Stimulated activated CD4-positive, alpha-beta T cell treated with anti-CD3 and anti-CD28 coated beads, Interleukin-15, amount 100 ng/mL, for 1 hour (primary cell): ENCODE results near the gene ENPP6.

Experiments
- DNase-seq, 2 donors: peaks; one replicate each; pipeline ENCODE4 v3.0.0-alpha.2; 2020; ENCODE audit warnings: low read depth in 1 of 2, low spot score in 1 of 2

ENPP6 gene

DNA sequence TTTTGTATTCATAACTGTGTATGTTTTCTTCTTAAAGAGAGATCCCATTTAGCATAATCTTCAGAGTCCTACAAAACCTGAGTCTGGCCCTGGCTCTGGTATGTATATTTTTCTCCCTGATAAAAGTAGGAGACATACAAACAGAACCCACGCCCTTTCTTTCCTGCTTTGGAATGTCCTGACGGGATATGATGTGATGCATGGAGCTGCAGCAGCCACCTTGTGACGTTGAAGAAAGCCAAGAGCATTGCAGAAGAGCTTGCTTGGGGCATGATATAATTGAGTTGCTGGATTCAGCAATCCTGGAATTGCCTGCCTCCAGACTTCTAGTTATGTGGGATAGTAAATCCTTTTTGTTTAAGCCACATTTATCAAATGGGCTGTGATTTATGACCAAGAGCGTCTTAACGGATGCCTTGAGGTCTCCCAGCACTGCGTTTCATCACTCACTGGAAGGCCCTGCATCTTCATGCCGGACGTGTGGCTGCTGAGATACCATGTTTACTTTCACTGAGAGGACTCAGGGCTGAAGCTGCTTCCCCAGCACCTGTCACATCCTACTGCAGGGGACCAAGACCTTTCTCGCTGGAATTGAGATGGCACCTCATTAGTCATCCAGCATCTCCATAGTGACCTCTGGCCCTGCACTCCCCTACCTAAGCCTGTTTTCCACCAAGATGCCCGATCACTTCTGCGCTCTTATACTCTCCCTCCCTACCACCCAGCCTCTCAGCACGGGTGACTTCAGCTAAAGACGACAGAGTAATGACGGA lies 107.0 kb downstream of the ENPP6 start:
- DNase-seq: no peak

DNA sequence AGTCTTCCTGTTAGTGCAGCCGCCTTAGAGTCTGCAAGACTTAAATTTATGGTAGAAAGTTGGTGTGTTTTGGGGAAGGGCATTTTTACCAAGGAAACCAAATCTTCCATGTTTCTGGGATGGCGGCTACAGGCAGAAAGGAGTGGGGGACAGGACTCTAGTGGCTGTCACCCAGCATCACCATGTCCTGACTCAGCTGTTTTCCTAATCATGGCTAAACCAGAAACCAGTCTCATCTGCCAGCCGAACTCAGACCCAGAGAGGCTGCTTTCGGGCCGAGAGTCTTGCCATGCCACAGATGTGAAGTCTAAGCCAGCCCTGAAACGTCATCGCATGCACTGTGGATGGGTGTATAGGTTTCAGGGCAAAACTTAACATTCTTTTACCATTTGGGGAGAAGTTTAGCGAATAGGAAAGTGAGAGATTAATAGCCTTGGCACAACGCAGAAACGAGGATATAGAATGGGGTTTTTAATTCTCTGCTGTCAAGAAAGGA lies 109.6 kb downstream of the ENPP6 start:
- no peak for DNase-seq

DNA sequence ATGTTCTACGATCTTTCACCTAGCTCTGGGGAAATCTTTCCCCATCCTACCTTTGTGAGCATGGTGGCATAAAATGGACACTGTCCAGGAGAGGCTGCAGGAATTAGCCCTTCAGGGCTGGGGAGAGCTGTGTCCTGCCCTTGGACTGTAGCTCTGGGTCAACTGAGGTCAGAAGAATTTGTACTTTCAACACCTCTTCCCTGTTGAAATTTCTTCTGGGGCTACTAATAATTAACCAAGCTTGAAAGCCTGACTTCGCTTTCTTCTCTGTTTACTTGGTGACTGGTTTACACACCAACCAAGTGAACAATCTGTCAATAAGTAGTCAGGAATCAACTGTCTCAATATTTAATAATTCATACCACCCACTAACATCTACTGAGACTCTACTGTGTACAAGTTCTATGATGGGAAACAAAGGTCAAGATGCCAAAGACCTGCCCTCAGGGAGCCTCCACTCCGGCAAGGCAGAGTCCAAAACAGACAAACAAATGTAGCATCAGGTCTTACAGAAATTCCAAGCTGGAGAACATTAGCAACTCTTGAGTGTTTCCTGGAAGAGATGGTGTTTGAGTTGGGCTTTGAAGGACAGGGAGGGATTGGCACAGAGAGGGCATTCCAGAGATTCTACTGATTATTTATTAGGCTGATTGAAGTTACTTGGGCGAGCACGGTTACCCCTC lies 113.1 kb downstream of the ENPP6 start:
- no peak for DNase-seq

DNA sequence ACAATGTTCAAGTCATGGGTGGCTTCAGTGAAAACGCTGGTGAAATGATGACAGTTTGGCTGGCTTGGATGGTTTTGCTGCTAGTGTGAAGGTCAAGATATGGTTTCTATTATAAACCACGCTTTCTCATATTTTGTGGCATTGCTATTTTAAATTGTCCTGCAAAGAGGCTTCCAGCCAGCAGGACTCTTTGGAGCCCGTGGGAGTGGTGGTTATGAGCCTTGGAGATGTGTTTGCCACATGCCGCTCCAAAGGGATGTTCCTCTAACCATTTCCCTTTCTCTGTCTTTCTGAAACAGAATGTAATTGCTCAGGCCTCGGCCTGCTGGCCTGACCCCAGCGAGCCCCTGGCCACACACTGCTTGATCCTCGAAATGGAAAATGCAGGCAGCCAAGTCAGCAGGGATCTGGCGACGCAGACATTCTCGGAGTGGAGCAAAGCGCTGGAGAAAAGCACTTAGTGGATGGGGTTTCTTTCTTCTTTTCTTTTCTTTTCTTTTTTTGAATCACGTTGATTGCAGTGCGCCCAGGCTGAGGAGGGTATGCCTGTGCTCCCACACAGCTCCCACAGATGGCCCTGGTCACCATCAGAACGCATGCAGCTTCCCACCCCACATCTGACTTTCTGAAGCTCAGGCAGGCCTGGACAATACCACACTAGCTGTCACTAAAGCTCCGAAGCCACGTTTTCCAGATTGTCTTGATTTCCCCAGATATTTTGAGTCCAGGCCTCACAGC lies 114.0 kb downstream of the ENPP6 start:
- DNase-seq: no peak

DNA sequence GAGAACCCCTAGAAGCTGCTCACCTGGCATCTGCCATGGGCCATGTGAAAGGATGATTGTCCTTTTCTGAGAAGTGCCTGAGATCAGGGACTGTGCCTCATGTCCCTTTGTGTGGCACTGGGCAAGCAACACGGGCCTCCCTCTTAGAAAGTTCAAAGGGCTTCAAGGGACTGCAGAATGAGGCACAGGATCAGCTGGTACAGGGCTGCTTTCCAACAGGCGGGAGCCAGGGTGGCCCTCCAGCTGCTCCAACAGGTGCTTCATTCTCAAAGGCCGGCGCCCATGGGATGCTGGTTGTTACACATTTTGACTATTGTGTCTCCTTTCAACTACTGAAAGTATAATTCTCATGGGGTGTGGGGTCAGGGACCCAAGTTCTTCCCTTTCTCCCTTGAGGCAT lies 114.7 kb downstream of the ENPP6 start:
- DNase-seq: no peak

DNA sequence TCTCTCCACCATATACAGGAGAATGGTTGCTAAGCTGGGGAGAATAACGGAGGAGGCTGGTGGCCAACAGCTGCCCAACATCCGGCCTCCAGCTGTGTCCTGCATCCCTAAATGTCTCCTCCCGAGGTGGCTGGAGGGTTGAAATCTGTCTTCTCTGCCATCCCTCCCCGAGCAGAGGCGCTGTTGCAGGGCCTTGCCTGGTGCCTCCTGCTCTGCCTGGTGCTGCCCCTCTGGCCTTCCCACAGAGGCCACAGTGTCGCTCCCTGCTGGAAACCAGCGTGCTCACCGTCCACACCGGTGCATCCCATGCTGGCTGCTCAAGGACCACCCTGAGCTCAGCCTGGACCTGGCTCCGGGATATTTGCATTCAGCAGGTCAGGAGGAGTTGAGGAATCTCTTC lies 115.2 kb downstream of the ENPP6 start:
- no peak for DNase-seq

DNA sequence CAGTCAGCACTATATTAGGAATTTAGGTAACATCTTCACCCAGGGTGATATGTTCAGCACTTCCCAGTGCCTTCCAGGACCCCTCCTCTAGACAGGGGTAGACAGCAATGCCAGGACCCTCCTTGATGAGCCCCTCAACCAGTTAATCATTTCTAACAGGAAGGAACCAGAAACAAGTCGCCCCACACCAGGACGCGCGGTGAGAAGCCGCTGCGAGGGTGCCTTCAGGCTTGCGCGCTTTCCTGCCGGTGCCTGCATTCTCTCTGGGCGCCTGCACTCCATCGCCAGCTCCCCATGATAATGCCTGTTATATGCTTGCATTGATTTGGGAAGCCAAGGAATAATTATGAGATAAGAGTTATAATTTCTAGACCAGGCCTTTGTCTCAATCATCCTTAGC lies 116.0 kb downstream of the ENPP6 start:
- no peak for DNase-seq

DNA sequence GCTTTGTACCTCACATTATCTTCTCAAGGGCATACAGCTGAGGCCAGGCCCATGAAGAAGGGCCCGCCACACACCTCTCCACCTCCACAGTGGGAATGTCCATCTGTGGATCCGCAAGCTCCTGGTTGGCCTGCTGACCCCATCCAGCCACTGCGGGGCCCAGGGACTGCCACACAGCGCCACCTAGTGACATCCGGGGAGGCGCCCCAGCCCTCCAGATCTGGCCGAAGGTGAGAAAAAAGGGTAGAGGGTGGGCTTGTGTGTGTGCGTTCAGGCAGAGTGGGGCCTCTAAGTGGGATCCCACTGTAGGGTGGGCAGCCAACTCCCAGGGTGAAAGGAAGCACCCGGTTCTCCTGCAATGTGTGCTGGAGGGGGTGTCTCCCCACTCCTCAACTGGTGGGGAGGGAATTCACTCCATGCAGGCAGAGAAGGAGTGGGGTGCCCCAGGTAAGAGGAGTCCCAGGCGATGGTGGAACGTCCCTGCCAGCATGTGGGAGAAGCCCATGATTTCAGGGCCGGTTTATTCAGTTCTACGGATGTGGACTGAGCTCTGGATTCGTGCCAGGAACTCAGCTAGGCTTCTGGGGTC lies 117.3 kb downstream of the ENPP6 start:
- peak in 1 of 2 donors; percentile 22 for DNase-seq

DNA sequence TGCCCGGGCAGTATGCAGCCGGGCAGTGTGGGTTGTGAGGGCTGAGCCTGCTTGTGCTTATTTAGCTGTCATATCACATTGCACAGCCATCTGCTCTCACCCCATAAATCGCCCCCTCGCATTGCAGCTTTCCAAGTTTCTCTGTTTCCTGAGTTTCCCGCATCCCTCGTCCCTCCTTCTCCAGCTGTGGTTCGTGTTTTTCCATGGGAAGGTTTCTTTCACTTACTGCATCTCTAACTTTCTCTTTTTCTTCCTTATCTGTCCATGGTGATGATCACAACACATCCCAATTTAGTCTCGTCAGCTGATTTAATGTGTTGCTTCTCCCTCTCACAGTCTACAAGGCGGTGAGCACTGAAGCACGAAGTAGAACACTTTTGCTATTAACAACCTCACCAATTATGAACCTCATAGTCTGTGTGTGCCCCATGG lies 118.1 kb downstream of the ENPP6 start:
- no peak for DNase-seq

DNA sequence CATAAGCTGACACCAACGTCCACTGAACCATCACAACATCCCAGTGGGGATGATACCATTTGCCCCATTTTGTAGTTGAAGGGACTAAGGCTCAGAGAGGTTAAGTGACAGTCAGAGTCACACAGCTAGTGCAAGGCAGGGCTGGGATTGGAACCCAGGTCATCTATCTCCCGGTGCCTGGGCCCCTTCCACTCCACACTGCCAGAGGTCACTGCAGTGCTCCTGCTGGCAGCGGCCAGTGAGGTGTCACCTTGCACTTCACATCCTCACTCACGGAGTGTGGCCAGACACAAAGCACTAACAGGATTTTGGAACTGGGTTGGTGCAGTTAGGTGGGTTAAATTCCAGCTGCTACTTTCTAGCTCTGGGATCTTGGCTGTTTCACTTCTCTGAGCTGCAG lies 118.7 kb downstream of the ENPP6 start:
- DNase-seq: no peak

DNA sequence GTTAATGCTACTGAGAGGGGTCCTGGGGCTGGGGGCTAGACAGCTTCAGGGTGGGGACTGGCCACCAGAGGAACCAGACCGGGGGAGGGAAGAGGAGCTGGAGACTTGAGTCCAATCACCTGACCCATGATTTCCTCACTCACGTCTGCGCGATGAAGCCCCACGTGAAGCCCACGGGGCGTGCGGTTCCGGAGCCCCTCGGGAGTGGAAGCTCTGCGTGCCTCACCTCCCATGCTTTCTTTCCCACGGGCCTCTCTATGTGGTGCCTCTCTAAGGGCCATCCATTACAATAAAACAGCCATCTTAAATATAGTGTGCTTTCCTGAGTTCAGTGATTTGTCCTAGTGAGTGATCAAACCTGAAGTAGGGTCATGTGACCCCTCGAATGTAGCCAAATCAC lies 119.9 kb downstream of the ENPP6 start:
- DNase-seq: no peak

DNA sequence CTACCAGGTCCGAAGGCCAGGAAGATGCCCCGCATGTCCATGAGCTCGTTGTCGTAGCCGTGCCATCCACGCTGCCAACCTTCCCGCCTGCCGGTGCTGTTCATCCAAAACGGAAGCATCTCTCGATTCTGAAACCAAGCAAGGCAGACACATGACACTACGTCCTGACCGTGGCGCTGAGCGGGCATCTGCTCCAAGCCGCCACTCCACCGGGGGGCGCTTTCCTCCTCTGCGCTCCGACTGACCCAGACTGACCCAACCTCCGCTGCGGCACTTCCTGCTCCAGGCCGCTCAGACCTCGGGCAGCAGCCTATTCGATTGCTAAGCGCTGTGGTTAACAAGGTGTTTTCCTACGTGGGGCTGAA lies 120.5 kb downstream of the ENPP6 start:
- no peak for DNase-seq

DNA sequence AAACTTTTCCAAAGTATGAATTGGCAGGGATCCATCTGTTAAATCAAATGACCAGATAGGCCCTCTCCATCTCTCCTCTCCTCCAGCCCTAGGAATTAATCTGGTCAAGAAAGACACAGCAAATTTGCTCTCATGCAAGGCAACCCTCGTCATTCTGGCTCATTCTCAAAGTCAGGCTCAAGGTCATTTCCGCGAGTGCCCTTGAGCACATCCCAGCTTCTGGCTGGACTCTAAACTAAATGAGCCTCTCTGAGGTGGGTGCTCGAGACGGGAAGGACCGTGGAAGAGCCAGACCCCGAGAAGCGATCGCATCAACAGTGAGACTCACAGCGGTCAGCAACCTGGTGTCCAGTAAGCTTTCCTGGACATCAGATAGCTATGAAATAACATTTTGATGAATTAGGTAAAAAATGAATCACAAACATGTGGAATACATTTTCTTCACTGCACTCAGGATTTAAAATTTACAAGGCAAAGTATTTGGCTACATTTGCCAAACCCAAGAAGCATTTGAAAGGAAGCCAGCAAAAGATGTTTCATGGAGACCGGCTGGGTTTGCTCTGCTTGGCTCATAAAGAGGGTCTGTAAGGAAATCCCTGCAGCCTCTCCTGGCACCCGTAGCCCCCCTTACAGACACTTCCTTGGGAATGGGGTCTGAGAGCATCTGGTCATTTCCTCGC lies 121.0 kb downstream of the ENPP6 start:
- DNase-seq: no peak

DNA sequence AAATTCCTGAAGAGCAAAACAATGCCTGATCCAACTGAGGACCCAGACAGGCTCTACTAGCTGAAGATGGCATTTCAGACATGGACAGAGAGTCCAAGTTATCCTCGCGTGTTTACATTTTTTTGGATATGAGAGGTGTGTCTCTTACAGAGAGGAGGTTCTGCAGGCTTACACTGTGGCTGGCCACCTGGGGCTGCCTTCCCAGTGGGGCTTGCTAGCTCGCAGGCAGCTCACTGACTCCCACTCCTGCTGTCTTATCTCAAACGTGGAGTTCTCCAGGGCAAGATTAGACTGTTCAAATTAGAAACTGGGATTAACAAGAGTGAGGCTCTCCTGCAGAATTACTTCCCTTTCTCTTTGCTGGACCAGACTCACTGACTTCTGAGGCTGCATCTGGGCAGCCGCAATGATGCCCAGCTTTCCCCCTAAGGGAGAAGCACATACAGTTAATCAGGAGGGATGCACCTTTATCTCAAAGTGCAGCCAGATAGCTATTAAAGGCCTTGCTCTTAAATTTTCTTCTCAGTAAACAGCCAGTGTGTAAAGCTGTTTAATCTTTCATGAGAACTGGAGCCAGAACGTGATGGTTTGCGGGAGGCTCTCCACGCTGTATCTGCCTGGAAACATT lies 123.0 kb downstream of the ENPP6 start:
- DNase-seq: no peak

DNA sequence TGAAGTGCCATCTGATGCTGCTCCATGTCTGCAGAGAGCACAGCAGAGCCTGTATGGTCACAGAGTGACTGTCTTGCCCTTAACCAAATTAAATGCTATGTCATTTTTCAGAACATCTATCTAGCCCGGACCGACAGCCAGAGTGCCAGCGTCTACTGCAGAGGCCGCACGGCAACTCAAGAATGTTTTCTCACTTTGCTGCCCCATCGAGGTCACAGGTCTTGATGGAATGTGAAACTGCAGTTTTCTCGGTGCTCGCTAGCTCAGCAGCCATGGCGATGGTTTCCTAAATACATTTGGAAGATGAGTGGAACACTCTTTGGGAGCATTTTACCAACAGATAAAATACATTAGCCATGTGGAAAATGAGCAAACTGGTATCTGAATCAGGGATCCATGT lies 125.7 kb downstream of the ENPP6 start:
- DNase-seq: no peak

DNA sequence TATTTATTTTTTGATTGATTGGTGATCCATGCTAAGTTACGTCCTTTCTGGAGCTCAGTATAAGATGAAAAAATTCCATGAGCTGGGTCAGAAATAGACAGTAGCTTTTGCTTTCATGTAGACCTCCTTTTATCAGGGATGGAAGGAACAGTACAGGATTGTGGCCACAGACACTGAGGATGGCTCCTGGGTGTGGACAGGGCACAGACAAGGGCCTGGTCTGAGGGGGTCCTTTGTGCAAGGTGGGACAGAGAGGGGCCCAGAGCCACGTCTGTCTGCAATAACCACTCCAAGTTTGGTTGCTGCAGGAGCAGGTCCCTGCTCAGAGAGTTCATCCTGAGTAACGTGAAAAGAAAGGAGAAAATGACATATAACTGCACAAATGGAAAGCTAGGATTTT lies 127.1 kb downstream of the ENPP6 start:
- no peak for DNase-seq

DNA sequence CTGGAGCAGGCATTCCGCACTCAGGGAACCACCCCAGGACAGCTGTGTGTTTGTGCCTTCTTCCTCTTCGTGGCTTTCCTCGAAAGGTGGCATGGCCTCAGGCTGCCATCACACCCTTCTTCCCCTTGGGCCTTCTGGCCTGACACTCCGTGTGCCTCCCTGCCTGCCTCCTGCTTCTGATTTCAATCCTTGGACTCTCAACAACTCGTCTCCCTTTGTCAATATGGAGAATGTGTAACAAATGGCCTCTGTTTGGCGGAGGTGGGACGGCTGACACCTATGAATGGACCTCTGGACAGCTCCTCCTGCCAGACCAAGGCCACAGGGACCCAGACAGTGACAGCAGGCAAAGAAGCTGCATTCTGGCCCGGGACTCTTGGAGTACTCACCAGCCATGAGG lies 137.0 kb downstream of the ENPP6 start:
- no peak for DNase-seq

DNA sequence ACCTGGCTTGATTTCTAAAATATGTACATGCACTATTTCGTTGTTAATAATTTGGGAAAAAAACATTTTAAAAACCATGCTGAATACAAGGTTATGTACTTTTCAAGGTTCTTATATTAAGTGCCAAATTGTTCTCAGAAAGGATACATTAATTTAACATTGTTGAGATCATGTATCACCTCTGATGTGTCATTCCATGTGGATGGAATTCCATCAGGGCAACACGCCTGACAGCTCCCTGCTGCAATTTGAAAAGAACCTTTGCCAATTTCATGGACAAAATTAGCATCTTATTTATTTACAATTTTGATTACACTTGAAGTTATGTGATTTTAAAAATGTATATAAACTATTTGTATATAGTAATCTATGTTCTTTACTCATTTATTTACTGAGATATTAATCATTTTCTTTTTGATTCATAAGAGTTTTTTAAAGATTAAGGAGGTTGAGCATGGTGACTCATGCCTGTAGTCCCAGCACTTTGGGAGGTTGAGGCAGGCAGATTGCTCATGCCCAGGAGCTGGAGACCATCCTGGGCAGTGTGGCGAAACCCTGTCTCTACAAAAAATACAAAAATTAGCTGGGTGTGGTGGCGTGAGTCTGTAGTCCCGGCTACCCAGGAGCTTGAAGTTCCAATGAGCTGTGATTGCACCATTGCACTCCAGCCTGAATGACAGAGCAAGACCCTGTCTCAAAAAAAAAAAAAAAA lies 142.8 kb downstream of the ENPP6 start:
- no peak for DNase-seq

DNA sequence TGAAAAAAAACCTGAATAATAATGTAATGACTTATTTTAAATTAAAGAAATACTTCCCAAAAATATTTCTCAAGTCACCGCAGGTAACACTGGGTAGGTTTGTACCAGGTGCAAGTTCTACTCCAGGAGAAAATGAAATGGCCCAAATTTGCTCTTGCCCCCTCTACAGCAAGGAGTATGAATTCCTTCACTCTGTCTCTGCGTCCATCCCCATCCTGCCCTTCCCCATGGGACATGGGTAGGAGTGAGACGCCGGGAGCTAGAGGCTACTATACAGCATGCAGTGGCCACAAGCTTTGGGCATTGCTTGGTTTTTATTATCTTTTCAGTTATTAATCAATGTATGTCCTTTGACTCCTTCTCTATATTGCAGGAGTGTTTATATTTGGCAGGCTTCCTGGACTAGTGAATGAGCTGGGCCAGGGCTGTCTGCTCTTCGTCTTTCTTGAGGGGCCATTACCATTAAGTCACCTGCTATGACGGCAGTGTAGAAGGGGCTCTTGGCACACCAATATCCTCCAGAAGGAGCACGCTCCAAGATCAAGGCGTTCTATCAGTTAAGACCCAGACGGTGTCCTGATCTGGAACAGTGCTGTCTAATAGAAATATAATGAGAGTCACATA lies 149.6 kb downstream of the ENPP6 start:
- DNase-seq: no peak
